Skeletal muscle tissue (tissue), 4 donors: ENCODE results near the gene EPHB2. TPM values are rescaled to one million over a fixed set of nuclear protein-coding genes. Genes with fewer than 3 reads are reported as not detected.

ENCODE experiments used
- H3K27ac ChIP-seq: one replicate; pipeline ENCODE4 v1.7.0; 2013; ENCODE audit warnings: mild to moderate bottlenecking, low read depth, low read length, inconsistent platforms
- H3K27me3 ChIP-seq, 3 donors: one replicate each; pipeline ENCODE4 v1.7.0; 2013; ENCODE audit warnings: low read length in 3 of 3; ENCODE audit not compliant: control insufficient read depth in 3 of 3, insufficient read depth in 3 of 3
- H3K36me3 ChIP-seq, 3 donors: one replicate each; pipeline ENCODE4 v1.7.0; 2013; ENCODE audit warnings: low read length in 3 of 3; ENCODE audit not compliant: control insufficient read depth in 3 of 3, insufficient read depth in 3 of 3
- H3K4me1 ChIP-seq, 3 donors: one replicate each; pipeline ENCODE4 v1.7.0; 2013; ENCODE audit warnings: low read length in 3 of 3, mild to moderate bottlenecking in 3 of 3; ENCODE audit not compliant: control insufficient read depth in 3 of 3, insufficient read depth in 3 of 3
- H3K4me3 ChIP-seq, 3 donors: one replicate each; pipeline ENCODE4 v1.7.0; 2013; ENCODE audit warnings: low read length in 3 of 3
- H3K9ac ChIP-seq, 3 donors: one replicate each; pipeline ENCODE4 v1.7.0; 2013; ENCODE audit warnings: low read length in 3 of 3, mild to moderate bottlenecking in 3 of 3, moderate library complexity in 2 of 3, low read depth in 1 of 3
- H3K9me3 ChIP-seq, 3 donors: one replicate each; pipeline ENCODE4 v1.7.0; 2013; ENCODE audit warnings: low read length in 3 of 3; ENCODE audit not compliant: control insufficient read depth in 3 of 3
- total RNA-seq: library from RNA; depleted of rRNA; stranded (reverse); fragments of >200 nt; gene quantifications from one replicate; pipeline ENCODE4 v1.2.3, GENCODE V29; 2014
- donor health status: Osteomylitis.

The EPHB2 gene
- total RNA-seq, 1 donor from 2014 or later, result 13.0 TPM

- H3K27ac ChIP-seq, result no peak overlapping the region
- no peaks in the 10 kb centered on the region for H3K36me3 ChIP-seq
- no peak overlapping the region for H3K4me3 ChIP-seq
- peaks cover 0 to 9% (median 0%) of the 10 kb centered on the region in 3 donors for H3K27me3 ChIP-seq
- no peak overlapping the region for H3K9ac ChIP-seq
- H3K9me3 ChIP-seq, result no peaks in the 10 kb centered on the region
- peaks cover 0 to 2% (median 0%) of the 10 kb centered on the region in 3 donors for H3K4me1 ChIP-seq
Measured at GRCh38 chr1:22818061-22818770, 107.6 kb downstream of the EPHB2 start.

GRCh38 chr1:22819361-22819760 lies 108.7 kb downstream of the EPHB2 start:
- H3K9ac ChIP-seq, result no peak overlapping the region
- peaks cover 0 to 6% (median 0%) of the 10 kb centered on the region in 3 donors for H3K27me3 ChIP-seq
- H3K4me1 ChIP-seq, result peaks cover 0 to 2% (median 0%) of the 10 kb centered on the region in 3 donors
- no peaks in the 10 kb centered on the region for H3K36me3 ChIP-seq
- no peak overlapping the region for H3K4me3 ChIP-seq
- H3K9me3 ChIP-seq, result no peaks in the 10 kb centered on the region
- H3K27ac ChIP-seq, result no peak overlapping the region

DNA sequence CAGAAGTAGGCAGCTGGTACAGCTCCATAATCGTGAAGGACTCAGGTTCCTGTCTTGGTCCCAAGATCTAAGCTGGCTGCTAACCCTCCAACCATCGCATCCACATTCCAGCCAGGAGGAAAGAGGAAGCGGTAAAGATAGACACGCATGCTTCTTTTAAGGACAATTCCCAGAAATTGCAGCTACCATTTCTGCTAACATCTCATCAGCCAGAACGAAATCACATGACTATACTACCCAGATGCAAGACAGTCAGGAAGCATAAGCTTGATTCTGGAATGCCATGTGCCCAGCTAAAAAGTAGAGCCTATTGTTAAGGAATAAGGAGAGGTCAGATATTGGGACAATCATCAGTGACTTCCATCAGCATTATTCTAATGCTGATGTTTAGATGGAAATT lies 110.4 kb downstream of the EPHB2 start:
- Histone ChIP-seq H3K27ac (no peak overlapping the region), H3K27me3 (peaks cover 0 to 3% (median 0%) of the 10 kb centered on the region in 3 donors), H3K9me3 (no peaks in the 10 kb centered on the region), H3K4me3 (no peak overlapping the region), H3K9ac (no peak overlapping the region), H3K36me3 (no peaks in the 10 kb centered on the region), H3K4me1 (peaks cover 0 to 2% (median 0%) of the 10 kb centered on the region in 3 donors)

DNA sequence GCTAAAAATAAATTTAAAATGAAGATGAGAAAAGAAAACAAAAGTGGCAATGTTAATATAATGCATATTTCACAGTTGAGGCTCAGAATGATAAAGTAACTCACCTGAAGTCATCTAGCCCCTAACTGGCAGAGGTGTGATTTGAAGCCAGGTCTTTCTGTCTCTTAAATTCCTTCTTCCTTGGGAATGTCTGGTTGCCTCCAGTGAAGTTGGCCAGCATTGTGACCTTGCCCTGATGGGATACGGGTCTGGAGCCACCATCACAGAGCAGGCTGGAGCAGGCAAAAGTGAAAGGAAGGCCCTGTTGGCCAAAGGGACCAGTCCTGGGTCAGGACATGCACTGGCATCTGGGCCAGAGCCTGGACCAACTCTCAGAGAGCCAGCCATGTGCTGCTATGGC lies 111.7 kb downstream of the EPHB2 start:
- Histone ChIP-seq H3K27me3 (no peaks in the 10 kb centered on the region), H3K4me1 (peaks cover 5 to 8% (median 7%) of the 10 kb centered on the region in 3 donors), H3K36me3 (no peaks in the 10 kb centered on the region), H3K9ac (no peak overlapping the region), H3K9me3 (no peaks in the 10 kb centered on the region), H3K27ac (no peak overlapping the region), H3K4me3 (no peak overlapping the region)

GRCh38 chr1:22824466-22824865 lies 113.8 kb downstream of the EPHB2 start:
- Histone ChIP-seq H3K9me3 (no peaks in the 10 kb centered on the region), H3K9ac (no peak overlapping the region), H3K4me3 (no peak overlapping the region), H3K27me3 (no peaks in the 10 kb centered on the region), H3K27ac (no peak overlapping the region), H3K36me3 (no peaks in the 10 kb centered on the region), H3K4me1 (peaks cover 5 to 8% (median 7%) of the 10 kb centered on the region in 3 donors)

GRCh38 chr1:22824975-22825374 lies 114.3 kb downstream of the EPHB2 start:
- Histone ChIP-seq H3K36me3 (no peaks in the 10 kb centered on the region), H3K4me3 (no peak overlapping the region), H3K4me1 (peaks cover 5 to 8% (median 7%) of the 10 kb centered on the region in 3 donors), H3K9ac (no peak overlapping the region), H3K27me3 (no peaks in the 10 kb centered on the region), H3K9me3 (no peaks in the 10 kb centered on the region), H3K27ac (no peak overlapping the region)

- no peak overlapping the region for H3K4me3 ChIP-seq
- peaks cover 5 to 8% (median 7%) of the 10 kb centered on the region in 3 donors for H3K4me1 ChIP-seq
- no peaks in the 10 kb centered on the region for H3K36me3 ChIP-seq
- no peak overlapping the region for H3K27ac ChIP-seq
- H3K27me3 ChIP-seq, result no peaks in the 10 kb centered on the region
- H3K9me3 ChIP-seq, result no peaks in the 10 kb centered on the region
- H3K9ac ChIP-seq, result peak overlapping the region in 1 of 3 donors; percentile 16
Measured at GRCh38 chr1:22825486-22826189, 115.0 kb downstream of the EPHB2 start.

- no peak overlapping the region for H3K4me3 ChIP-seq
- H3K9ac ChIP-seq, result no peak overlapping the region
- peaks cover 5 to 8% (median 7%) of the 10 kb centered on the region in 3 donors for H3K4me1 ChIP-seq
- no peak overlapping the region for H3K27ac ChIP-seq
- peaks cover 0 to 5% (median 0%) of the 10 kb centered on the region in 3 donors for H3K27me3 ChIP-seq
- H3K9me3 ChIP-seq, result no peaks in the 10 kb centered on the region
- H3K36me3 ChIP-seq, result no peaks in the 10 kb centered on the region
Measured at GRCh38 chr1:22826604-22827580, 116.3 kb downstream of the EPHB2 start.

DNA sequence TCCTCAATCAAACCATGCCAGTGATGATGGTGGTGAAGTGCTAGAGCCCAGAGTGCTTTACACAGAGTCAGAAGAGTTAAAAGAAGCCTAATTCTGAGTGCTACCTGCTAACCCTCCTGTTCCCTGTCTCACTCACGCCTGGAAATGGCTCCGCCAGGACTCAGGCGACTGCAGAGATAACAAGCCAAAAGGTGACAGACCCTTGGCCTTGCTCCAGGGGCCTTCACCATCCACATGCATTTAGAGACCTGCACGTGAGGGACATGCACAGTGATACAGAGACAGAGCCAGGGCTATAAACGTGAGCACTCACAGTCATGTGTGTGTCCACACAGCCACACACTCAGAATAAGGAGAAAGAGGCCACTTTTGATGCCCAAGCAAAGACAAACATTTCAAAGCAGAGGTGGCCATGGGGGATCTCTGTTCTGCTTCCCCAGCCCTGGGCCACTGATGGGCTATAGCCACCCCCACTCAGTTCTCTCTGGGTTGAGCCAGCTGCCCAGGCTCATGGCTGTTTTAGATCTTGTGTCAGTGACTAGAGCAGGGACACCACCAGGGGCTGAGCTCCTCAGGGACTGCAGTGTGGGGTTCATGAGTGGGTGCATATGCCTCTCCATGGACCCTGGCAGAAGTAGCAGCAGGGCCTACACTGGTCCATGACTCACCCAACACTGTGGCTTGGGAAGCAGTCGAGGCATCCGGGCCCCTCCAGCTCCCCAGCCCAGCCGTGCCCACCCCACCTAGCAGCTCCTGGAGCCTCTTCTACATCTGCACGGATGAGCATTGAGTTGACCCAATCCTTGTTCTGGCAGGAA lies 117.2 kb downstream of the EPHB2 start:
- Histone ChIP-seq H3K4me1 (peaks cover 5 to 8% (median 7%) of the 10 kb centered on the region in 3 donors), H3K9me3 (no peaks in the 10 kb centered on the region), H3K27ac (no peak overlapping the region), H3K36me3 (no peaks in the 10 kb centered on the region), H3K9ac (no peak overlapping the region), H3K4me3 (no peak overlapping the region), H3K27me3 (peaks cover 0 to 8% (median 0%) of the 10 kb centered on the region in 3 donors)
